GM08714 (cell line): ENCODE results near the gene PALM3.

Source experiments
- H3K4me3 ChIP-seq: fragments of 200-500 bp; sonication (Bioruptor generic); 2 replicates; pipeline ENCODE4 v1.5.1; 2014; ENCODE audit warnings: mild to moderate bottlenecking, low read length, inconsistent platforms
- ZNF274 ChIP-seq: IDR thresholded peaks from 2 replicates; pipeline ENCODE4 v1.6.1; 2012; ENCODE audit warnings: mild to moderate bottlenecking, low read depth, low read length

The PALM3 gene

DNA sequence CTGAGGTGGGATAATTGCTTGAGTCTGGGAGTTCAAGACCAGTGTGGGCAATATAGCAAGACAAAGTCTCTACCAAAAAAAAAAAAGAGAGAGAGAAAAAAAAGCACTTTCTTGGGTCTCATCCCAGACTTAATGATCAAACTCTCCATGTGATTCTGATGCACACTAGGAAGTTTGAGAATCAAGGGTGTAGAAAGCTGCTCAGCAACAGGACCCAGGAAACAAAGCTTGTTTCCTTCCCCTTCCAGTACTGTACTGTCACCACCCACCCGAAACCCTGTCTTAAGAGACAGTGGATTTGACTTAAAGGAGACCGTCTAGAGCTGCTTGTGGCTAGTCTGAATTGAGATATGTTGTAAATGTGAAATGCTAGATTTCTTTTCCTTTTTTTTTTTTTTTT lies 16.5 kb upstream of the PALM3 start:
- no peak for TF ChIP-seq ZNF274
- no peak overlapping the region for H3K4me3 ChIP-seq

DNA sequence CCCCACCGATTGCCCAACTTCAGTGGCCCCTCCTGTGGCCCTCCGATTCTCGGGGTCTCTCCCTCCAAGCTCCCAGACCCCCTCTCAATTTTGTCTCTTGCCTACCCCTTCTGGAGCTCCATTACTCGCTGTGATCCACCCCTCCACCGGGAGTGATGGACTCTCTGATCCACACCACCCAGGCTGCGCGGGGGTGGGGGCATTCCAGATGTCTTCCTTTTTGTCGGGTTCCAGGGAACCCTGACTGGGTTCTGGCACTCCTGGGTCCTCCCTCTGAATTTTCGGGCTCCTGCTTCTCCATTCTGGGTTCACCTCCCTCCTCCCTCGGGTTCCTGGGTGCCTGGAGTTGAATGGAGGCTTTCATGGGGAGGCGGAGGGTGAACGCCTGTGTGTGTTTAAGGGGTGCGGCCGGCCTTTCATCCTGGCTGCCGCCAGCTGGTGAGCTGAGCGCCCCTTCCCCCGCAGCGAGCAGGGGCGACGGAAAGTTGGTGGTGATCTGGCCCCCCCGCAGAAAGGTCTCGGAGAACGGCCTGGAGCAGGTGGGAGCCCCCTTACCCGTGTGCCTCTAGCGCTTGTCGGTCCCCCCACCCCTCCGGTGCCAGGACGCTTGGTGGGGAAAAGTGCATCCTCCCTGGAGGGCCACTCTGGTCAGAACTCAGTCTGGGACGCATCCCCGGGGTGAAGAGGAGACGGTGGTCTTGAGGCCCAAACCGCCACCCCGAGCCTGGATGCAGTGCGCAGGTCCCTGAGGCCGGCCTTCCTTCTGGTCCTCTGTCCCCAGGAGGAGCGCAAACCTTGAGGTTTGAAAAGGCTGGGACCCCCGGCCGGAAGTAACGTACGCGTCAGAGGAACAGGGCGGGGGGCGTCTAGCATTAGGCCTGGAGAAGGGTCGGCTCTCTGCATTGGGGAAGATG lies 12.3 kb upstream of the PALM3 start:
- TF ChIP-seq ZNF274 = no peak
- H3K4me3 ChIP-seq = peak overlapping the region; percentile 56

DNA sequence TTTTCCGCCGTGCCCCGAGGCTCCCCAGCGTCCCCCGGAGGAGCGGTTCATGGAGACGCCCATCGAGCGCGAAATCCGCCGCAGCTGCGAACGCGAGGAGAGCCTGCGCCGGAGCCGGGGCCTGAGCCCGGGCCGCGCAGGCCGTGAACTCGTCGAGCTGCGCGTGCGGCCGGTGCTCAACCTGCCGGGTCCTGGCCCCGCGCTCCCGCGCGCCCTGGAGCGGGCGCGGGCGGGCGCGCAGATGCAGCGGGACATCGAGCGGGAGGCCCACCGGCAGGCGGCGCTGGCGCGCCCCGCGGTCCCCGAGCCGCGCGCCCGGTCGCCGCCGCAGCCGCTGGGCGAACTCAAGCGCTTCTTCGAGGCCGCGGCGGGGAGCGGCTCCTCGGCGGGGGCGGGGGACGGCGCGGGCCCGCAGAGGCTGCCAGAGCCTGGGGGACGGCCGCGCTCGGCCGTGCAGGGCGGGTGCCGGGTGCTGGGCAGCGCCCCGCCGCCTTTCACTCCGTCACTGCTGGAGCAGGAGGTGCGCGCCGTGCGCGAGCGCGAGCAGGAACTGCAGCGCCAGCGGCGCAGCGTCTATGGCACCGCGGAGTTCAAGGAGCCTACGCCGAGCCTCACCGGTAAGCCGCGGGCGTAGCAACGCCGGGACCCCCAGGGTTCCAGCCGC lies 11.5 kb upstream of the PALM3 start:
- TF ChIP-seq ZNF274 = no peak
- peak overlapping the region; percentile 56 for H3K4me3 ChIP-seq

DNA sequence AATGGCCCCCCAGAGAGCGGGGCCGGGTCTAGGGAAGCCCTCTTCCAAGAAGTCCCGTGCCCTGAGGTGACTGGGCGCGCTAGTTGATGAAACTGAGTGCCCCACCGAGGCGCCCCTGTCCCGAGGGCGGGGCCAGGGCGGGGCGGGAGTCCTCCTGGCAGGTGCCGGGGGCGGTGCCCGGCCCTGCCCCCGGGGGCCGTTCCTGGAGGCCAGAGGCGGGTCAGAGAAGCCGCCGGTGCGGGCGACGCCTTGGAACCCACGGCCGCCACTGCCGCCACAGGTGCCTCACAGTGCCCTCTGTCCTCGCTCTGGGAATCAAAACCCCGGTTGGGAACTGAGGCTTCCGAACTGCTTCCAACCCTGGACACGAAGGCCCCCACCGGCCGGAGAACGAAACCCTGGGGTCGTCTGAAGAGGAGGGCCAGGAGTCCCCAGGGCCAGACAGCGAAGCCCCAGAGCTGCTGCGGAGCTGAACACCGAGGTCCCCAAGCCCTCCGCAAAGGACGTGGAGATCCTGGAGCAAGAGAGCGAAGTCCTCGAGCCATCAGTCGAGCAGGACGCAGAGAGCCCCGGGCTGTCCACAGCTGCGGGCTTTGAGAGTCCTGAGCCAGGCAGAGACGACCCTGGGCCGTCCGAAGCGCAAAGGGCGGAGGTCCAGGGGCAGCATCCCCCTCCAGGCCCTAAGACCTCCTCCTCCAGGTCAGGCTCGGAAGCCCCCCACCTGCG lies 10.8 kb upstream of the PALM3 start, which contains the start of gene MISP3:
TSS of gene MISP3 (plus strand) at position 252 of the 726 bp plus-strand sequence. CDS start 524 bp downstream, outside the sequence.
- peak within 1 kb of the TSS; percentile 56; the same call in 1 of the 2 replicates for H3K4me3 ChIP-seq
- TF ChIP-seq ZNF274 = no peak

DNA sequence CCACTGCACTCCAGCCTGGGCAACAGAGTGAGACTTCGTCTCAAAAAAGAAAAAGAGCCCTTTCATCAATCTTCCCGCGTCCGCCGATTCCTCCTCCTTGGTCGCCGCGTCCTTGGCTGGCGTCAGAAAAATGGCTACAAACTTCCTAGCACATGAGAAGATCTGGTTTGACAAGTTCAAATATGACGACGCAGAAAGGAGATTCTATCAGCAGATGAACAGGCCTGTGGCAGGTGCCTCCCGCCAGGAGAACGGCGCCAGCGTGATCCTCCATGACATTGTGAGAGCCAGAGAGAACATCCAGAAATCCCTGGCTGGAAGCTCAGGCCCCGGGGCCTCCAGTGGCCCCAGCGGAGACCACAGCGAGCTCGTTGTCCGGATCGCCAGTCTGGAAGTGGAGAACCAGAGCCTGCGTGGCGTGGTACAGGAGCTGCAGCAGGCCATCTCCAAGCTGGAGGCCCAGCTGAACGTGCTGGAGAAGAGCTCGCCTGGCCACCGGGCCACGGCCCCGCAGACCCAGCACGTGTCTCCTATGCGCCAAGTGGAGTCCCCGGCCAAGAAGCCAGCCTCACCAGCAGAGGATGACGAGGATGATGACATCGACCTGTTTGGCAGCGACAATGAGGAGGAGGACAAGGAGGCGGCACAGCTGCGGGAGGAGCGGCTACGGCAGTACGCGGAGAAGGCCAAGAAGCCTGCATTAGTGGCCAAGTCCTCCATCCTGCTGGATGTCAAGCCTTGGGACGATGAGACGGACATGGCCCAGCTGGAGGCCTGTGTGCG lies 8.6 kb upstream of the PALM3 start:
- no peak overlapping the region for H3K4me3 ChIP-seq
- no peak for TF ChIP-seq ZNF274

DNA sequence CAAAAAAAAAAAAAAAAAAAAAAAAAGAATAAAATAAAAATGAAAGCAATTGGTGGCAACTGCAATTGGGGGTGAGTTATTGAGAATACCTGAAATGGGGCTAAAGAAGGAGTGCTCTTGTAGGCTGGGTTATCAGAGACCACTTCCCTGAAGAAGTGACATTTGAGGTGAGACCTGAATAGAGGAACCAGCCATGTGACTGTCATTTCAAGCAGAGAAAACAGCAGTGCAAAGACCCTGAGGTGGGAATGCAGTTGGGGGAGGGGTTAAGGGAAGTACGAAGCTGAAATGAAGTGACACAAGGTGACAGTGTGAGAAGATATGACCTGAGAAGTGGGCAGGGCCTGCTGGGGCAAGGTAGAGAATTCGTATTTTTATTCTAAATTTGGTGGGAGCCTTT lies 4.3 kb upstream of the PALM3 start:
- no peak overlapping the region for H3K4me3 ChIP-seq
- no peak for TF ChIP-seq ZNF274

DNA sequence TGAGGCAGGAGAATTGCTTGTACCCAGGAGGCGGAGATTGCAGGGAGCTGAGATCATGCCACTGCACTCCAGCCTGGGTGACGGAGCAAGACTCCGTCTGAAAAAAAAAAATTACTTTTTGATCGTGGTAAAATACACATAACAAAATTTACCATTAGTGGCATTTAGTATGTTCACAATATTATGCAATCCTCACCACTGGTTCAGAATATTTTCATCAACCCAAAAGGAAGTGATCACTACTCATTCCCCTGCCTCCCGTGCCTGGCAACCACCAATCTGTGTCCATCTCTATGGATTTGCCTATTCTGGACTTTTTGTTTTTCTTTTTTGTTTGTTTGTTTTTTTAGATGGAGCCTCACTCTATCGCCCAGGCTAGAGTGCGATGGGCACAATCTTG lies 1.2 kb upstream of the PALM3 start:
- no peak for TF ChIP-seq ZNF274
- H3K4me3 ChIP-seq = no peak overlapping the region

DNA sequence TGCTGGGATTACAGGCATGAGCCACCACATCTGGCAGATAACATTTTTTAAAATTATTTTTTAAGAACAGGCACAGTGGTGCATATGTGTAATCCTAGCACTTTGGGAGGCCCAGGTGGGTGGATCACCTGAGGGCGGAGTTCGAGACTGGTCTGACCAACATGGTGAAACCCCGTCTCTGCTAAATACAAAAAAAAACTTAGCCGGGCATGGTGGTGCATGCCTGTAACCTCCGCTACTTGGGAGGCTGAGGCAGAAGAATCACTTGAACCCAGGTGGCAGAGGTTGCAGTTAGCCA lies 631 bp upstream of the PALM3 start:
- no peak for TF ChIP-seq ZNF274
- no peak overlapping the region for H3K4me3 ChIP-seq

DNA sequence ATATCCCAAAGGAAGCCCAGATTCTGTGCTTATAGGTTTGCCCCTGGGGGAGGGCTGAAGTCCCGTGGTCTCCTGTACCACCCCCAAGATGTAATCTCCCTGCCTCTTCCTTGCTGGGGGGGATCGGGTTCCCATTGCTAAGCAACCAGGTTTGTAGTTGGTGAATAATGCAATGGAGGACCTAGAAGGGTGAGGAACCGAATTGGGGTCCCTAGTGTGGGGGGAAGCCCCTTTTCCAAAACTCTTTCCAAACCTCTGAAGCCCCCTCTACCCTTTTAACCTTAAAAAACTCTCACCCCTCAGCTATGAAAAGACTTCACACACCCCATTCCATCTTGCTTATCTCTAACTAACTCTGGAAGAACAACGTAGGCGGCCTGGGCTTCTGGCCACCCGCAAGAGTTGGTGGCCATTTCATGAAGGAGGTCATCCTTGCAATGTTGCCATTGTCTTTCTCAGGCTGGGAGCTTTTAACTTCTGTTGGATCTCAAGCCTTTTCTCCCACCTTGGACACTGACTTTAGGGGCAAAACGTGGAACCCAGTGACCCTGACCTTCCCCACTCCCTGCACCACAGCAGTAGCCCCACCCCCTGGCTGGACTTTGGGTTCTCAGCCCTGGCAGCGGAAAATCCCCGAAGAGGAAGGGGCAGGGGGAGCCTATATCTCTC lies 661 bp downstream of the PALM3 start:
- no peak for TF ChIP-seq ZNF274

DNA sequence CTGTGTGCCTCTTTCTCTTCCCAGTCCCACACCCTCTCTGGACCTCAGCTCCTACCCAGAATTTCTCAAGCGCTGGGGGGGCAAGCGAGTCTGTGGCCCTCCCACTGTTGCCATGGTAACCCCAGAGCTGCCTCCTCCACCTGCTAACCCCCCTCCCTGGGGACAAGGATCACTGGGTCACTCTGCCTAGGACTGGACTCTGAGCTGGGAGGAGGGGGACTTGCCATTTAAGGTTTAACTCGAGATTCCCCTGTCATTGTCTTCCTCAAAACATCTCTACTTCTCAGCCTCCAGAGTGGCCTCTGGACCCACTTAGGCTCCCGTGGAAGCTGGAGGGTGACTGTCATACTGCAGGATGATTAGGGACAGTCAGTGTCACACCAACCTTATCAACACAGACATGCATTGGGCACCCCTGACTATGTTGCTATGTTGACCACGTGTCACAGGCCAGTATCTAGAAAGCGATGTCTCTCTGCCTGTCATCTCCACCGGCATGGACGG lies 2.2 kb downstream of the PALM3 start:
- no peak overlapping the region for H3K4me3 ChIP-seq
- no peak for TF ChIP-seq ZNF274

More for the DNA sequence above, 661 bp downstream of the PALM3 start:
- no peak overlapping the region for H3K4me3 ChIP-seq

DNA sequence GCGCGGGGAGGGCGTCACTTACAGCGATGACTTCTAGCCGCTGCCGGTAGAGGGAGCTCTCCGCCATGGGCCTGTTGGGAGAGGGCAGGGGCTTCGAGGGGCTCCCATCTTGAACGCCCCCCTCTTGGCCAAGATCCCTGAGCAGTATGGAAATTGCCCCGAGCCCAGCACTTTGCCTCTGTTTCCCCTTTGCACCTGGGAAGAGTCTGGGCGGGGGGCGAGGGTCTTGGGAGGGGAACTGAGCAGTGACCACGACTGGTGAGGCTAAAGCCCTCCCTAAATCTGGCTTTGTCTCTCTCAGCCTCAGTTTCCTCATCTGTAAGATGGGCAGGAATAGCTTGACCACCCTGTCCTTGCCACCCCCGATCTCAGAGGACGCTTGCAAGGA lies 2.8 kb downstream of the PALM3 start:
- H3K4me3 ChIP-seq = no peak overlapping the region
- no peak for TF ChIP-seq ZNF274

DNA sequence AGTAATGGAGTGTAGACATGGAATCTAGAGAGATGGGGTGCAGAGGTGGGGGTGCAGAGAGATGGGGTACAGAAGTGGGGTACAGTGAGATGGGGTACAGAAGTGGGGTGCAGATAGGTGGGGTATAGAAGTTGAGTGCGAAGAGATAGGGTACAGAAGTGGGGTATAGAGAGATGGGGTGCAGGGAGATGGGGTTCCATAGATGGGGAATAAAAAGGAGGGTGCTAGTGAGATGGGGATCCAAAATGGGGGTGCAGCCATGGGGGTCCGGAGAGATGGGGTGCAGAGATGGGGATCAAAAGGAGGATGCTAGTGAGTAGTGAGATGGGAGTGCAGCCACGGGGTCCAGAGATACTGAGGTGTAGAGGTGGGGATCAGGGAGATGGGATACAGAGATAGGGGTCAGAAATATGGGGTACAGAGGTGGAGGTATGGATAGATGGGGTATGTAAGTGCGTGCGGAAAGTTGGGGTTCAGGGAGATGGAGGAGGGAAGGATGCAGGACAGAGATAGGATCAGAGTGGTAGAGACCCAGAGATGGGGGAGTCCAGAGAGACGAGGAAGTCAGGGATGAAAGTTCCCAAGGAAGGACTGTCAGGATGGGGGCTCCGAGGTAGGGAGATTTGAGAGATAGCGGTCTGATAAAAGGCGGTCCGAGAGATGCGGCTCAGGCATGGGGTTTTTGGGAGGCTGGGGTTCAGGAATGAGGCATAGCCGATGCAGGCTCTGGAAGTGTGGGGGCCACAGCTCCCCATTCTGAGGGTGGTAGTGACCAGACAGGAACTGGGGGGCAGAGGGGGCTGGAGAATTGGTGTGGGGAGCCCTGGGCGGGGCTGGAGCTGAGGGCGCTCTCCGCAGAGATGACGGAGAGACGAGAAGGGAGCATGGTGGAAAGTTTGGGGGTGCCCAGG lies 3.4 kb downstream of the PALM3 start:
- H3K4me3 ChIP-seq = no peak overlapping the region

More for the DNA sequence above, 3.4 kb downstream of the PALM3 start:
- no peak for TF ChIP-seq ZNF274
